ENCODE results near the gene RAB1A.
A peak's percentile ranks its signal among the peaks of the same experiment; 100 is the strongest.

The RAB1A gene

GRCh38 chr2:65061910-65062339 lies 68.0 kb downstream of the RAB1A start:
- DNase-seq, result no peak

- no peak for DNase-seq
These were observed 68.6 kb downstream of the RAB1A start for GRCh38 chr2:65061146-65061909.

GRCh38 chr2:65059071-65059470 lies 70.8 kb downstream of the RAB1A start:
- no peak for DNase-seq

- no peak for DNase-seq
These were observed 72.4 kb downstream of the RAB1A start for GRCh38 chr2:65057391-65058052.

- peak in 1 of 56 donors; percentile 50 for DNase-seq
These were observed 72.9 kb downstream of the RAB1A start for GRCh38 chr2:65057054-65057375.

- DNase-seq, result peak; percentile 71 to 98 (median 95)
These were observed 73.5 kb downstream of the RAB1A start, which contains the start of gene CEP68 for GRCh38 chr2:65056215-65057053. CEP68 (plus strand) TSS chr2:65056416; CDS start chr2:65069445, 13,029 bp downstream.

- peak in 11 of 56 donors; percentile 52 to 77 (median 68) for DNase-seq
These were observed 74.3 kb downstream of the RAB1A start for GRCh38 chr2:65055422-65056214.

GRCh38 chr2:65054749-65055421 lies 75.0 kb downstream of the RAB1A start:
- DNase-seq, result no peak

GRCh38 chr2:65053199-65053598 lies 76.7 kb downstream of the RAB1A start:
- DNase-seq, result peak in 3 of 56 donors; percentile 7 to 31 (median 13)

- DNase-seq, result no peak
These were observed 79.0 kb downstream of the RAB1A start for GRCh38 chr2:65050931-65051330.

GRCh38 chr2:65049010-65049639 lies 80.8 kb downstream of the RAB1A start:
- no peak for DNase-seq

- no peak for DNase-seq
These were observed 83.1 kb downstream of the RAB1A start for GRCh38 chr2:65046633-65047407.

GRCh38 chr2:65045651-65046050 lies 84.3 kb downstream of the RAB1A start:
- DNase-seq, result no peak

GRCh38 chr2:65044097-65044735 lies 85.7 kb downstream of the RAB1A start:
- no peak for DNase-seq

GRCh38 chr2:65043001-65043400 lies 86.9 kb downstream of the RAB1A start:
- no peak for DNase-seq

- DNase-seq, result peak in 53 of 56 donors; percentile 12 to 92 (median 67)
These were observed 89.3 kb downstream of the RAB1A start for GRCh38 chr2:65040400-65041261.

GRCh38 chr2:65039640-65040039 lies 90.3 kb downstream of the RAB1A start:
- DNase-seq, result no peak

GRCh38 chr2:65037178-65037577 lies 92.7 kb downstream of the RAB1A start:
- DNase-seq, result no peak

Measured in nucleus accumbens (tissue), 56 donors.